ENCODE measurements around the gene ZCCHC24.

Gene ZCCHC24

GRCh38 chr10:79445977-79446757 lies 743 bp upstream of the ZCCHC24 start:
- DNase-seq (ENCODE audit: low spot score), result no peak

DNA sequence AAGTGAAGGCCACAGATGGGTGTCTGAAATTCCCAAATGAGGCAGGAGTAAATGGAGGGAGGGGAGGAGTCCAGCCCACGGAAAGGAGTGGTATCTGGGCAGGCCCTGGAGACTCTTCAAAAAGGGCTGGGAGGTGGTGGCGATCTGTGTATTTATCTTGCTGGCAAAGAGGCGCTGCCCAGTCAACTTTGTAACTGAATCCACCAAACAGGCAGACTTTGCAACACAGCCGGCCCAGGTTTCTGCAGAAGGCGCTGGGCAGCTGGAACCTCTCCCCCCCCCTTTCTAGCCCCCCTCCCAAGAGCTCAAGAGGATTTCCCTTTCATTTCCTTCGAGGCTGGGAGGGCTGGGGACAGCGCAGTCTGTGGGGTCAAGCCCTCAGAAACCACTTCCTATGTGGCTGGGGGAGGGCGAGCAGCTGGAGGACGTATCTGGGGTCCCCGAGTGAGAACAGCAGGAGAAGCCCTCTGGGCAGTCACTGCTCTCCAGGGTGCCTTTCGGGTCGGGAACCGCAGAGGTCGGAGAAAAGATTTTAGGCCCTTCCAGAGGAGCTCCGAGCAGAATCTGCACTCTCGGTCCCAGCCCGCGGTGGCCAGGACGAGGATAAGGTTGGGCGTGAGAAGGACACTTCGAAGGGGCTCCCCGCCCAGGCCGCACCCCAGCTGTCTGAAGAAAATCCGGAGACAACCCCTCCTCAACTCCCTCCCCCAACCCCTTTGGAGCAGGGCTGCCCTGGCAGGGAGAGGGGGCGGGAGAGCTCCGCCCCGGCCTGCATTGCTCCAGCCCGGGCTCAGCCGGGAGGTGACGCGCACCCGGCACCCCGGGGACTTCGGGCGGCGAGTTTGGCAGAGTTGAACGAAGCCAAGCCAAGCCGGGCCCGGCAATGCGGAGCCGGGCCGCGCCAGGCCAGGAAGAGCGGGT lies 965 bp downstream of the ZCCHC24 start:
- peak; percentile 53 for DNase-seq (ENCODE audit: low spot score)

DNA sequence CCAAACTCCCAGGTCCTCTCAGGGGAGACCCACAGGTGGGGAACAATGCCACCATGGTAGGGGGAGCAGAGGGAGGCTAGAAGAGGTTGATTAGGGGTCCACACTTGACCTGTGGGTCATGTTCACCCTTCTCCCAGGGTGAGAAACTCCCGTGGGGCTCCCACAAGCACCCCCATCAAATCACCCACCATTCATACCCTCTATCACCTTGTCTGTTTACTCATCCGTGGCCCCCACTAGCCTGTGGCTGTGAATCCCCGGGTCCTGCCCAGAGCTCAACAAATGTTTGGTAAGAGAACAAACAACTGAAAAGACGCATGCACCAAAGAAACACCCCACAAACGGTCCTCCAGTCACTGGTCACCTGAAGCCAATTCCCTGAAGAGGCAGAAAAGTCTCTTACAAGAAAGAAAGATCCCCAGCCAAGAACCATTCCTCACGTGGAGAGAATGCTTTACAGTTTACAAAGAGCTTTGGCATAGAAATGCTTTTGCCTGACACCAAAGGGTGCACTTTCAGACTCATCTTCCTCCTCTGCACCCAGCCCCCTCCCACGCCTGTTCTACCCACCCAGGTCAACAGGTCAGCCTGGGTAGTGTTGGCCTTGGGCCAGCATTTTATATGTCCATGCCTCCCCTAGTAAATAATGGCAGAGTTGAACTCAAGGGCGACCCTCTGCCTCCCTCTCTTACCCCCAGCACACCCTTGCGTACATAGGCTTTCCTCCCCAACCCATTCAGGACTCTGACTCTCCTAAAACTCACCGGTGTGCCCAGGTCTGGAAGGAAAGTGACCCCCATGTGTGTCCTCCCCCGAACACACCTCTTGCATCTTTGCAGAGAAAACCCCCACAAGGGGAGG lies 1.9 kb downstream of the ZCCHC24 start:
- no peak for DNase-seq (ENCODE audit: low spot score)

- DNase-seq (ENCODE audit: low spot score), result no peak
These were observed 3.0 kb downstream of the ZCCHC24 start for GRCh38 chr10:79442171-79443040.

DNA sequence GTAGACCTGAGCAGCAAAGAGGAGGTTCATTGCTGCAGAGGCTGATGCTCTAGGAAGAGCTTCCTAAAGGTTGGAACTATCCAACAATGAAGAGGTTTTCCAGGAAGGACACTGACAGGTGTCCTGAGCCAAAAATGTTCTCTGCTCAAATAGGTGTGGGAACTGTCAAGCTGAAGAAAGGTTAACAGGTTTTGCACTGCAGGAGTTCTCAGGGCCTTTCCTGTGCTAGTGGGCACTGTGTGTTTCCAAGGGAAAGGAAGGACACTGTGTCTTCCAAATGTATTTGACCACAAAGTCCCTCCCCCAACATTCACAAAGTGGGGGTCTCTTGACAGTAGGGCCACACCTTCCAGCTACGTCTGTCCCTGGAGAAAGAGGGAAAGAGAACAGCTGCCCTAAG lies 4.0 kb downstream of the ZCCHC24 start:
- DNase-seq (ENCODE audit: low spot score), result no peak

- DNase-seq (ENCODE audit: low spot score), result no peak
These were observed 5.1 kb downstream of the ZCCHC24 start for GRCh38 chr10:79440281-79440680.

- DNase-seq (ENCODE audit: low spot score), result no peak
These were observed 6.7 kb downstream of the ZCCHC24 start for GRCh38 chr10:79438699-79439085.

GRCh38 chr10:79438021-79438698 lies 7.3 kb downstream of the ZCCHC24 start:
- DNase-seq (ENCODE audit: low spot score), result no peak

- no peak for DNase-seq (ENCODE audit: low spot score)
These were observed 8.2 kb downstream of the ZCCHC24 start for GRCh38 chr10:79437111-79437814.

GRCh38 chr10:79436850-79437103 lies 8.6 kb downstream of the ZCCHC24 start:
- DNase-seq (ENCODE audit: low spot score), result no peak

- DNase-seq (ENCODE audit: low spot score), result no peak
These were observed 9.2 kb downstream of the ZCCHC24 start for GRCh38 chr10:79436066-79436849.

GRCh38 chr10:79435271-79436065 lies 10.0 kb downstream of the ZCCHC24 start:
- DNase-seq (ENCODE audit: low spot score), result no peak

DNA sequence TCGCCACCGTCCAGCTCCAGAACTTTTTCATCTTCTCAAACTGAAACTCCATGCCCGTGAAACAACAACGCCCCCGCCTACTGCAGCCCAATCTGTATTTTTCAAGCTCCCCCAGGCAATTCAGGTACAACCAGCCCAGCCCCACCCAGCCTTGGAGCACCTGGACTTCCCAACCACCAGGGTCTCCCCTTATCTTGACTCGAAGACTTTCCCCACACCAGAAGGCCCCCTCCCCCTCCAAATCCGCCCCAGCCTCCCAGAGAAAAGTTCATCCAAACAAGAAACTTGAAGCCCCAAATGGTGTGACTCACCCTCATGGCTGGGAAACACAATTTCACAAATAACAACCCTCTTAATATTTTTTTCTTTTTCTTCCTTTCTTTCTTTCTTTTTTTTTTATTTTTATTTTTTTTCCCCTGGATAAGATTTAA lies 10.6 kb downstream of the ZCCHC24 start:
- no peak for DNase-seq (ENCODE audit: low spot score)

DNA sequence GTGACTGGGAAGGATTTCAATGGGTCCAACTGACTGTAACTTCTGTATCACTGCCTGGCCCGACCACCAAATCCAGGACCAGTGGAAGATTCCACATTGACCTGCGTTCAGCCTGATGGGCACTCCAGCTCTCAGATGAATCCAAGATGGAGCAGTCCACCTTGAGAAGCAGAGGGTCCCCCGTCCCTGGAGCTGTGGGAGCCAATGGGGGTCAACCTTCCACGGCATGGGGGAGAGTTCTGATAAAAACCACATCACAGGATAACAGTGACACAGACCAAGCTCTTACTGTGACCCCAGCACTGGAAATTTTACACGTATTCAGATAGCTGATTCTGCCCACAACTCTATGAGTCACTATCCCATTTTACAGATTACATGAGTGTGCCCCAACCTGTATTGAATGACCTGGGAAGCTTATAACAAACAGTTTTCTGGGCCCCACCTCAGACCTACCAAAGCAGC lies 11.2 kb downstream of the ZCCHC24 start:
- DNase-seq (ENCODE audit: low spot score), result no peak

- no peak for DNase-seq (ENCODE audit: low spot score)
These were observed 11.9 kb downstream of the ZCCHC24 start for GRCh38 chr10:79433324-79434222.

DNA sequence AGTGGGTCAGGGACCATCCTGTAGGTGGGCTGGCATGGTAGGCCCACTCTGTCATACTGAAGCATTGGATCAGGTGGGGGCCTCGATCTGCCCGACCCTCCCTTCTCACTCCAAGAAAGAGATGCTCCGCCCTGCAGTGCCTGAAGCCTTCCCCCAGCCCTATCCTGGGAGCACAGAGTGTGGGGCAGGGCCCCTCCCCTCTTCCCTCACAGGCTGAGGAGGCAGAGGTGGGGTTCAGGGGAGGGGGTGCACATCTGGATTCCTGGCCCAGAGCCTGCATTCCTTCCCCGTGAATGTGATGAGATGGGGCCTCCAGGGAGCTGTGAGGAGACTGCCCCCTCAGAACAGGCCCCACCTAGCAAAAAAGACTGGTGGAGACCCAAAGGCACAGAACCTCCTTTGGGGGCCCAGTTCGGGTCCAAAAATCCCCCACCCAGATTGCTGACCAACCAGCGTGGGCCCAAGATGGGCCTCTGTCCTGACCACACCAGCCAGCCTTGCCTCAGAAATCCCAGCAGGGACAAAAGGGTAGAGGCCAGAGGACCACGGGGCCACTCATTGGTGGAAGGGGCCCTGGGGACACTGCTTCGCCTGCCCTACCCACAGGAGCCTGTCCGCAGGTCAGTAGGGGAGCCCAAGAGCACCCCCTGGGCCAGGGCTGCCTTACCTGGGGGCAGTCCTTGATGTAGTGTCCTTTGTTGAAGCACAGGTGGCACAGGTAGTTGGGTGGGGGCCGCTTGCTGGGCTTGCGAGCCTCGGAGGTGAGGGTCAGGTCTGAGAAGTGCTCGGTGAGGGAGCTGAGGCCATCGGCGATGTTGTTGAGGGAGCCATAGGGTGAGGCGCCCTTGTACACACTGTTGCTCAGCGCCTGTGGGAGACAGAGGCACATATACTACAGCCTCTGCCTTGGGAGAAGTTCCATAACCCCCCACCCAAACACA lies 13.3 kb downstream of the ZCCHC24 start:
- DNase-seq (ENCODE audit: low spot score), result no peak

All from HuH-7.5 (cell line).